Activated T-cell treated with anti-CD3 and anti-CD28 coated beads, Interleukin-2, amount 50 U/mL, for 4 hours (primary cell): Measurements from ENCODE around the gene NFIX. TPM values are rescaled to one million over a fixed set of nuclear protein-coding genes. Genes with fewer than 3 reads are reported as not detected.

Experiments used
- ATAC-seq, 2 donors: fragments of 200-7000 bp; cut with Tn5 transposase; one replicate each; pipeline ENCODE4 v1.10.0; 2021
- DNase-seq: peaks from one replicate; pipeline ENCODE4 v3.0.0-alpha.2; 2020
- H3K27me3 Mint-ChIP-seq: one replicate; pipeline ENCODE4 v1.8.0; 2021; ENCODE audit warnings: low read depth, mixed read lengths
- H3K36me3 Mint-ChIP-seq: one replicate; pipeline ENCODE4 v1.8.0; 2022; ENCODE audit warnings: mixed read lengths; ENCODE audit not compliant: insufficient read depth
- H3K4me1 Mint-ChIP-seq: one replicate; pipeline ENCODE4 v1.8.0; 2021; ENCODE audit warnings: low read depth, mixed read lengths
- H3K4me3 Mint-ChIP-seq: one replicate; pipeline ENCODE4 v1.8.0; 2021; ENCODE audit warnings: mild to moderate bottlenecking, moderate library complexity, mixed read lengths
- H3K9me3 Mint-ChIP-seq: one replicate; pipeline ENCODE4 v1.8.0; 2021; ENCODE audit warnings: mixed read lengths
- total RNA-seq, 3 donors: library from RNA; stranded (reverse); gene quantifications; one replicate each; pipeline ENCODE4 v1.2.1, GENCODE V29; 2021

NFIX gene
- total RNA-seq, 3 donors from 2014 or later, result 11.1 to 20.4 (median 16.1) TPM

- no peak overlapping the region for H3K4me3 Mint-ChIP-seq
- H3K27me3 Mint-ChIP-seq, result peaks cover 6% of the 10 kb centered on the region
- ATAC-seq (no peak), DNase-seq (no peak)
- H3K36me3 Mint-ChIP-seq, result peaks cover 2% of the 10 kb centered on the region
- H3K4me1 Mint-ChIP-seq, result no peaks in the 10 kb centered on the region
- H3K9me3 Mint-ChIP-seq, result no peaks in the 10 kb centered on the region
Observed at GRCh38 chr19:13072188-13072908, 77.1 kb downstream of the NFIX start.

- Mint-ChIP-seq H3K4me1 (no peaks in the 10 kb centered on the region), H3K9me3 (no peaks in the 10 kb centered on the region), H3K4me3 (no peak overlapping the region), H3K27me3 (peaks cover 6% of the 10 kb centered on the region), H3K36me3 (peaks cover 2% of the 10 kb centered on the region)
- DNase-seq (no peak), ATAC-seq (no peak)
Observed at GRCh38 chr19:13073263-13073662, 78.0 kb downstream of the NFIX start.

GRCh38 chr19:13074378-13074777, 79.1 kb downstream of the NFIX start:
- no peaks in the 10 kb centered on the region for H3K9me3 Mint-ChIP-seq
- no peak overlapping the region for H3K4me3 Mint-ChIP-seq
- H3K36me3 Mint-ChIP-seq, result peaks cover 2% of the 10 kb centered on the region

GRCh38 chr19:13076320-13076719, 81.0 kb downstream of the NFIX start:
- Mint-ChIP-seq H3K36me3 (peaks cover 2% of the 10 kb centered on the region), H3K4me3 (no peak overlapping the region), H3K27me3 (peaks cover 3% of the 10 kb centered on the region), H3K9me3 (no peaks in the 10 kb centered on the region), H3K4me1 (peaks cover 4% of the 10 kb centered on the region)
- DNase-seq (no peak), ATAC-seq (no peak)

More at GRCh38 chr19:13074378-13074777, 79.1 kb downstream of the NFIX start:
- Mint-ChIP-seq H3K4me1 (peaks cover 4% of the 10 kb centered on the region), H3K27me3 (peaks cover 4% of the 10 kb centered on the region)
- ATAC-seq (no peak), DNase-seq (no peak)

GRCh38 chr19:13076787-13077186, 81.5 kb downstream of the NFIX start:
- DNase-seq (no peak), ATAC-seq (no peak)
- H3K27me3 Mint-ChIP-seq, result peaks cover 3% of the 10 kb centered on the region
- no peaks in the 10 kb centered on the region for H3K9me3 Mint-ChIP-seq
- peaks cover 2% of the 10 kb centered on the region for H3K36me3 Mint-ChIP-seq
- H3K4me3 Mint-ChIP-seq, result no peak overlapping the region
- H3K4me1 Mint-ChIP-seq, result peaks cover 4% of the 10 kb centered on the region

- no peak for ATAC-seq
- Mint-ChIP-seq H3K4me3 (no peak overlapping the region), H3K4me1 (peaks cover 4% of the 10 kb centered on the region), H3K27me3 (peaks cover 3% of the 10 kb centered on the region), H3K9me3 (no peaks in the 10 kb centered on the region), H3K36me3 (peaks cover 2% of the 10 kb centered on the region)
- no peak for DNase-seq
Observed at GRCh38 chr19:13077240-13077639, 82.0 kb downstream of the NFIX start.

GRCh38 chr19:13078381-13078780, 83.1 kb downstream of the NFIX start:
- Mint-ChIP-seq H3K36me3 (peaks cover 2% of the 10 kb centered on the region), H3K9me3 (no peaks in the 10 kb centered on the region), H3K4me3 (no peak overlapping the region), H3K27me3 (peaks cover 3% of the 10 kb centered on the region), H3K4me1 (peaks cover 4% of the 10 kb centered on the region)
- no peak for DNase-seq
- ATAC-seq, result no peak

GRCh38 chr19:13078897-13079541, 83.7 kb downstream of the NFIX start:
- ATAC-seq, result no peak

GRCh38 chr19:13079542-13079986, 84.3 kb downstream of the NFIX start:
- Mint-ChIP-seq H3K4me3 (no peak overlapping the region), H3K9me3 (no peaks in the 10 kb centered on the region), H3K36me3 (peaks cover 2% of the 10 kb centered on the region), H3K27me3 (no peaks in the 10 kb centered on the region), H3K4me1 (peaks cover 4% of the 10 kb centered on the region)
- DNase-seq (no peak), ATAC-seq (no peak)

More at GRCh38 chr19:13078897-13079541, 83.7 kb downstream of the NFIX start:
- Mint-ChIP-seq H3K27me3 (no peaks in the 10 kb centered on the region), H3K4me3 (no peak overlapping the region), H3K36me3 (peaks cover 2% of the 10 kb centered on the region), H3K4me1 (peaks cover 4% of the 10 kb centered on the region), H3K9me3 (no peaks in the 10 kb centered on the region)
- no peak for DNase-seq

GRCh38 chr19:13082192-13083007, 87.1 kb downstream of the NFIX start:
- no peaks in the 10 kb centered on the region for H3K9me3 Mint-ChIP-seq
- no peak for ATAC-seq
- DNase-seq, result no peak
- H3K36me3 Mint-ChIP-seq, result no peaks in the 10 kb centered on the region
- H3K4me1 Mint-ChIP-seq, result peaks cover 4% of the 10 kb centered on the region
- H3K4me3 Mint-ChIP-seq, result no peak overlapping the region
- H3K27me3 Mint-ChIP-seq, result no peaks in the 10 kb centered on the region

GRCh38 chr19:13083008-13083404, 87.7 kb downstream of the NFIX start:
- DNase-seq, result no peak
- Mint-ChIP-seq H3K36me3 (no peaks in the 10 kb centered on the region), H3K4me3 (no peak overlapping the region), H3K27me3 (no peaks in the 10 kb centered on the region), H3K9me3 (no peaks in the 10 kb centered on the region), H3K4me1 (peaks cover 4% of the 10 kb centered on the region)
- ATAC-seq, result no peak

- Mint-ChIP-seq H3K4me3 (no peak overlapping the region), H3K9me3 (no peaks in the 10 kb centered on the region), H3K4me1 (peaks cover 4% of the 10 kb centered on the region), H3K27me3 (no peaks in the 10 kb centered on the region), H3K36me3 (no peaks in the 10 kb centered on the region)
- DNase-seq (no peak), ATAC-seq (no peak)
Observed at GRCh38 chr19:13083627-13084026, 88.4 kb downstream of the NFIX start.

GRCh38 chr19:13085666-13086065, 90.4 kb downstream of the NFIX start:
- Mint-ChIP-seq H3K4me1 (no peaks in the 10 kb centered on the region), H3K36me3 (no peaks in the 10 kb centered on the region), H3K9me3 (no peaks in the 10 kb centered on the region), H3K27me3 (no peaks in the 10 kb centered on the region), H3K4me3 (no peak overlapping the region)
- DNase-seq (no peak), ATAC-seq (no peak)

- no peaks in the 10 kb centered on the region for H3K27me3 Mint-ChIP-seq
- DNase-seq (no peak), ATAC-seq (no peak)
- H3K36me3 Mint-ChIP-seq, result no peaks in the 10 kb centered on the region
- no peak overlapping the region for H3K4me3 Mint-ChIP-seq
- H3K4me1 Mint-ChIP-seq, result no peaks in the 10 kb centered on the region
- no peaks in the 10 kb centered on the region for H3K9me3 Mint-ChIP-seq
Observed at GRCh38 chr19:13086341-13086740, 91.1 kb downstream of the NFIX start.
